Subcutaneous abdominal adipose tissue (tissue), 5 donors: ENCODE measurements around the gene PMM1.
A peak's percentile ranks its signal among the peaks of the same experiment; 100 is the strongest.
"Not testable (repeated sequence)": the region's sequence is repeated elsewhere in the genome, so short reads cannot be mapped to it uniquely, and the experiment has no call there.

ENCODE experiments used
- H3K27ac ChIP-seq: one replicate; pipeline ENCODE4 v1.7.0; 2013; ENCODE audit warnings: low read depth, mild to moderate bottlenecking, inconsistent platforms, low read length, moderate library complexity
- H3K27me3 ChIP-seq, 5 donors: one replicate each; pipeline ENCODE4 v1.7.0; 2013; ENCODE audit warnings: low read length in 5 of 5, inconsistent platforms in 1 of 5; ENCODE audit not compliant: control insufficient read depth in 5 of 5, insufficient read depth in 4 of 5
- H3K36me3 ChIP-seq, 5 donors: one replicate each; pipeline ENCODE4 v1.7.0; 2013; ENCODE audit warnings: low read length in 5 of 5; ENCODE audit not compliant: control insufficient read depth in 5 of 5, insufficient read depth in 5 of 5
- H3K4me1 ChIP-seq, 5 donors: one replicate each; pipeline ENCODE4 v1.7.0; 2013; ENCODE audit warnings: low read length in 5 of 5, mild to moderate bottlenecking in 3 of 5, moderate library complexity in 1 of 5; ENCODE audit not compliant: control insufficient read depth in 5 of 5, insufficient read depth in 5 of 5
- H3K4me3 ChIP-seq, 5 donors: one replicate each; pipeline ENCODE4 v1.7.0; 2013; ENCODE audit warnings: low read length in 5 of 5, low read depth in 1 of 5
- H3K9ac ChIP-seq, 5 donors: one replicate each; pipeline ENCODE4 v1.7.0; 2013; ENCODE audit warnings: low read length in 5 of 5, mild to moderate bottlenecking in 4 of 5, moderate library complexity in 3 of 5
- H3K9me3 ChIP-seq, 5 donors: one replicate each; pipeline ENCODE4 v1.7.0; 2013; ENCODE audit warnings: low read length in 5 of 5; ENCODE audit not compliant: control insufficient read depth in 5 of 5
- donor health status: healthy.
- donor health status: healthy.
- donor health status: healthy.
- donor health status: healthy.
- donor health status: healthy.

The PMM1 gene

GRCh38 chr22:41579297-41579996 lies 10.2 kb downstream of the PMM1 start:
- no peak overlapping the region for H3K27ac ChIP-seq
- no peaks in the 10 kb centered on the region for H3K27me3 ChIP-seq
- peaks cover 5 to 27% (median 15%) of the 10 kb centered on the region in 5 donors for H3K4me1 ChIP-seq
- peaks cover 0 to 78% (median 68%) of the 10 kb centered on the region in 5 donors for H3K36me3 ChIP-seq
- no peak overlapping the region for H3K9ac ChIP-seq
- no peak overlapping the region for H3K4me3 ChIP-seq
- H3K9me3 ChIP-seq = no peaks in the 10 kb centered on the region

GRCh38 chr22:41578818-41579217 lies 10.8 kb downstream of the PMM1 start:
- Histone ChIP-seq H3K27ac (no peak overlapping the region), H3K36me3 (peaks cover 0 to 72% (median 62%) of the 10 kb centered on the region in 5 donors), H3K4me1 (peaks cover 5 to 31% (median 21%) of the 10 kb centered on the region in 5 donors), H3K4me3 (no peak overlapping the region), H3K9ac (no peak overlapping the region), H3K9me3 (no peaks in the 10 kb centered on the region), H3K27me3 (no peaks in the 10 kb centered on the region)

GRCh38 chr22:41578114-41578513 lies 11.5 kb downstream of the PMM1 start:
- Histone ChIP-seq H3K27me3 (no peaks in the 10 kb centered on the region), H3K4me1 (peaks cover 5 to 31% (median 22%) of the 10 kb centered on the region in 5 donors), H3K9me3 (no peaks in the 10 kb centered on the region), H3K9ac (no peak overlapping the region), H3K4me3 (no peak overlapping the region), H3K36me3 (peaks cover 0 to 65% (median 56%) of the 10 kb centered on the region in 5 donors), H3K27ac (no peak overlapping the region)

- H3K27me3 ChIP-seq = no peaks in the 10 kb centered on the region
- H3K9me3 ChIP-seq = no peaks in the 10 kb centered on the region
- peaks cover 0 to 53% (median 45%) of the 10 kb centered on the region in 5 donors for H3K36me3 ChIP-seq
- no peak overlapping the region for H3K27ac ChIP-seq
- peaks cover 5 to 31% (median 22%) of the 10 kb centered on the region in 5 donors for H3K4me1 ChIP-seq
- H3K4me3 ChIP-seq = no peak overlapping the region
- no peak overlapping the region for H3K9ac ChIP-seq
Measured at GRCh38 chr22:41576877-41577276, 12.8 kb downstream of the PMM1 start.

GRCh38 chr22:41575533-41575932 lies 14.1 kb downstream of the PMM1 start:
- Histone ChIP-seq H3K4me1 (peaks cover 5 to 31% (median 22%) of the 10 kb centered on the region in 5 donors), H3K4me3 (no peak overlapping the region), H3K36me3 (peaks cover 0 to 47% (median 41%) of the 10 kb centered on the region in 5 donors), H3K9me3 (no peaks in the 10 kb centered on the region), H3K9ac (no peak overlapping the region), H3K27ac (peak overlapping the region; percentile 30), H3K27me3 (no peaks in the 10 kb centered on the region)

GRCh38 chr22:41574847-41575381 lies 14.7 kb downstream of the PMM1 start:
- Histone ChIP-seq H3K36me3 (peaks cover 0 to 41% (median 36%) of the 10 kb centered on the region in 5 donors), H3K27me3 (no peaks in the 10 kb centered on the region), H3K9me3 (no peaks in the 10 kb centered on the region), H3K4me1 (peaks cover 5 to 31% (median 22%) of the 10 kb centered on the region in 5 donors), H3K4me3 (peak overlapping the region in 4 of 5 donors; percentile 27 to 49 (median 36)), H3K9ac (peak overlapping the region in 2 of 5 donors; percentile 33 to 68), H3K27ac (peak overlapping the region; percentile 37)

- no peaks in the 10 kb centered on the region for H3K27me3 ChIP-seq
- no peak overlapping the region for H3K4me3 ChIP-seq
- H3K27ac ChIP-seq = no peak overlapping the region
- H3K36me3 ChIP-seq = peaks cover 0 to 29% (median 25%) of the 10 kb centered on the region in 5 donors
- H3K4me1 ChIP-seq = peaks cover 5 to 31% (median 22%) of the 10 kb centered on the region in 5 donors
- no peak overlapping the region for H3K9ac ChIP-seq
- H3K9me3 ChIP-seq = no peaks in the 10 kb centered on the region
Measured at GRCh38 chr22:41573677-41574076, 16.0 kb downstream of the PMM1 start.

- not testable (repeated sequence) for H3K27me3 ChIP-seq, H3K9ac ChIP-seq, H3K27ac ChIP-seq, H3K9me3 ChIP-seq, H3K4me3 ChIP-seq
- H3K4me1 ChIP-seq = peaks cover 5 to 32% (median 22%) of the 10 kb centered on the region in 5 donors
- H3K36me3 ChIP-seq = peaks cover 0 to 15% (median 13%) of the 10 kb centered on the region in 5 donors
Measured at GRCh38 chr22:41572305-41572704, 17.3 kb downstream of the PMM1 start.

- Histone ChIP-seq H3K27ac (no peak overlapping the region), H3K27me3 (no peaks in the 10 kb centered on the region), H3K9me3 (no peaks in the 10 kb centered on the region), H3K4me1 (peaks cover 5 to 33% (median 22%) of the 10 kb centered on the region in 5 donors), H3K4me3 (no peak overlapping the region), H3K9ac (no peak overlapping the region), H3K36me3 (peaks cover 0 to 10% (median 8%) of the 10 kb centered on the region in 5 donors)
Measured at GRCh38 chr22:41571786-41572185, 17.9 kb downstream of the PMM1 start.

GRCh38 chr22:41570221-41570620 lies 19.4 kb downstream of the PMM1 start:
- no peak overlapping the region for H3K4me3 ChIP-seq
- H3K36me3 ChIP-seq = no peaks in the 10 kb centered on the region
- H3K9me3 ChIP-seq = no peaks in the 10 kb centered on the region
- no peak overlapping the region for H3K27ac ChIP-seq
- H3K9ac ChIP-seq = no peak overlapping the region
- no peaks in the 10 kb centered on the region for H3K27me3 ChIP-seq
- H3K4me1 ChIP-seq = peaks cover 5 to 23% (median 15%) of the 10 kb centered on the region in 5 donors
